Measurements from ENCODE around the gene LARP4B. TPM values are rescaled to one million over a fixed set of nuclear protein-coding genes. Genes with fewer than 3 reads are reported as not detected.

Gene LARP4B
- total and polyA plus RNA-seq, 7 donors: 16.6 to 88.3 (median 66.6) TPM

DNA sequence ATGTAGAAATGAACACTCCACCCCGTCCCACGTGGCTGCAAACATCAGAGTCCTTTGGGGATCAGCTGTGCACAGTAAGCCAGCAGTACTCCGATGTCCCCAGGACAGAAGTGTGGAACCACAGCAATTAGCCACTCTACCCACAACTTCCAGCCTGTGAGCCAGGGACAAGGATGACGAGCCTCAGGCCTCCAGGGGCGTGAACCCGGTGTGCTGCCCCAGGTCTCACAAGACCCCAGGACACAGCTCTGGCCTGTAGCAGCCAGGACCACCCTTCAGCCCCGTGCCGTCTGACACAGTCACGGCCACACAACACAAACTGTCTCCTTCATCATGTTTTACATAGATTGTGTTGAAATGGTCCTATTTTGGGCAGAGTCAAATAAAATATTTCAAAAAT, 129.0 kb downstream of the LARP4B start:
- H3K36me3 ChIP-seq (ENCODE audit: insufficient read depth in 1 of 2, low read depth in 1 of 2): peaks cover 0 to 12% of the 10 kb centered on the region in 2 donors
- no peaks in the 10 kb centered on the region for H3K4me1 ChIP-seq
- no peak for ATAC-seq
- no peaks in the 10 kb centered on the region for H3K27me3 ChIP-seq (ENCODE audit: insufficient read depth in 3 of 3, low read length in 2 of 3)
- no peak overlapping the region for H3K27ac ChIP-seq
- no peak overlapping the region for H3K4me3 ChIP-seq
- WGBS, 3 donors: 69 to 75% (median 73%) methylated on average over 9 of the region's 9 CpGs
- no peaks in the 10 kb centered on the region for H3K9me3 ChIP-seq
- TF ChIP-seq, protein P1, sequence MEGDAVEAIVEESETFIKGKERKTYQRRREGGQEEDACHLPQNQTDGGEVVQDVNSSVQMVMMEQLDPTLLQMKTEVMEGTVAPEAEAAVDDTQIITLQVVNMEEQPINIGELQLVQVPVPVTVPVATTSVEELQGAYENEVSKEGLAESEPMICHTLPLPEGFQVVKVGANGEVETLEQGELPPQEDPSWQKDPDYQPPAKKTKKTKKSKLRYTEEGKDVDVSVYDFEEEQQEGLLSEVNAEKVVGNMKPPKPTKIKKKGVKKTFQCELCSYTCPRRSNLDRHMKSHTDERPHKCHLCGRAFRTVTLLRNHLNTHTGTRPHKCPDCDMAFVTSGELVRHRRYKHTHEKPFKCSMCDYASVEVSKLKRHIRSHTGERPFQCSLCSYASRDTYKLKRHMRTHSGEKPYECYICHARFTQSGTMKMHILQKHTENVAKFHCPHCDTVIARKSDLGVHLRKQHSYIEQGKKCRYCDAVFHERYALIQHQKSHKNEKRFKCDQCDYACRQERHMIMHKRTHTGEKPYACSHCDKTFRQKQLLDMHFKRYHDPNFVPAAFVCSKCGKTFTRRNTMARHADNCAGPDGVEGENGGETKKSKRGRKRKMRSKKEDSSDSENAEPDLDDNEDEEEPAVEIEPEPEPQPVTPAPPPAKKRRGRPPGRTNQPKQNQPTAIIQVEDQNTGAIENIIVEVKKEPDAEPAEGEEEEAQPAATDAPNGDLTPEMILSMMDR (IDR thresholded peaks at IDR 0.05): no peak
- no peak for DNase-seq
- intact Hi-C loops (cut with DNase I): no loop called here

DNA sequence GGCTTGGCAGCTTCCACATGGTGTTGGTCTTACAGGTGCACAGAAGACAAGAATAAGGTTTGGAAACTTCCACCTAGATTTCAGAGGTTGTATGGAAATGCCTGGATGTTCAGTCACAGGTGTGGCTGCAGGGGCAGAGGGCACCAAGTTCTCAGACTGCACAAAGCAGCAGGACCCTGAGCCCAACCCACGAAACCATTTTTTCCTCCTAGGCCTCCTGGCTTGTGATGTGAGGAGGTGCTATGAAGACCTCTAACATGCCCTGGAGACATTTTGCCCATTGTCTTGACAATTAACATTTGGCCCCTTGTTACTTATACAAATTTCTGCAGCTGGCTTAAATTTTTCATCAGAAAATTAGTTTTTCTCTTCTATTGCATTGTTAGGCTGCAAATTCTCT, 134.3 kb downstream of the LARP4B start:
- intact Hi-C loops (cut with DNase I): no loop called here
- no peak overlapping the region for H3K4me3 ChIP-seq
- H3K27ac ChIP-seq: no peak overlapping the region
- DNase-seq: no peak
- H3K9me3 ChIP-seq: no peaks in the 10 kb centered on the region
- WGBS, 3 donors: 95 to 100% (median 100%) methylated on average over 1 of the region's 1 CpG
- TF ChIP-seq, protein P1 (IDR thresholded peaks at IDR 0.05): no peak
- ATAC-seq: no peak
- no peaks in the 10 kb centered on the region for H3K27me3 ChIP-seq (ENCODE audit: insufficient read depth in 3 of 3, low read length in 2 of 3)
- H3K36me3 ChIP-seq (ENCODE audit: insufficient read depth in 1 of 2, low read depth in 1 of 2): no peaks in the 10 kb centered on the region
- no peaks in the 10 kb centered on the region for H3K4me1 ChIP-seq

DNA sequence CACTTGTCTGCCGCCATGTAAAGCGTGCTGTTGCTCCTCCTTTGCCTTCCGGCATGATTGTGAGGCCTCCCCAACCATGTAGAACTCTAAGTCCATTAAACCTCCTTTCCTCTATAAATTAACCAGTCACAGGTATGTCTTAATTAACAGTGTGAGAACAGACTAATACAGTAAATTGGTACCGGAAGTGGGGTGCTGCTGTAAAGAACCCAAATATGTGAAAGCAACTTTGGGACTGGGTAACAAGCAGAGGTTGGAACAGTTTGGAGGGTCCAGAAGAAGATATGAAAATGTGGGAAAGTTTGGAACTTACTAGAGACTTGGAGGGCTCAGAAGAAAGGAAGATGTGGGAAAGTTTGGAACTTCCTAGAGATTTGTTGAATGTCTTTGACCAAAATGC, 135.3 kb downstream of the LARP4B start:
- H3K4me1 ChIP-seq: no peaks in the 10 kb centered on the region
- H3K27ac ChIP-seq: no peak overlapping the region
- no peaks in the 10 kb centered on the region for H3K9me3 ChIP-seq
- H3K27me3 ChIP-seq (ENCODE audit: insufficient read depth in 3 of 3, low read length in 2 of 3): no peaks in the 10 kb centered on the region
- H3K4me3 ChIP-seq: no peak overlapping the region
- 70 to 75% (median 73%) methylated on average over 4 of the region's 4 CpGs for WGBS, 3 donors
- no peaks in the 10 kb centered on the region for H3K36me3 ChIP-seq (ENCODE audit: insufficient read depth in 1 of 2, low read depth in 1 of 2)
- DNase-seq (no peak), ATAC-seq (no peak)
- intact Hi-C loops (cut with DNase I): no loop called here
- TF ChIP-seq, protein P1 (IDR thresholded peaks at IDR 0.05): no peak

DNA sequence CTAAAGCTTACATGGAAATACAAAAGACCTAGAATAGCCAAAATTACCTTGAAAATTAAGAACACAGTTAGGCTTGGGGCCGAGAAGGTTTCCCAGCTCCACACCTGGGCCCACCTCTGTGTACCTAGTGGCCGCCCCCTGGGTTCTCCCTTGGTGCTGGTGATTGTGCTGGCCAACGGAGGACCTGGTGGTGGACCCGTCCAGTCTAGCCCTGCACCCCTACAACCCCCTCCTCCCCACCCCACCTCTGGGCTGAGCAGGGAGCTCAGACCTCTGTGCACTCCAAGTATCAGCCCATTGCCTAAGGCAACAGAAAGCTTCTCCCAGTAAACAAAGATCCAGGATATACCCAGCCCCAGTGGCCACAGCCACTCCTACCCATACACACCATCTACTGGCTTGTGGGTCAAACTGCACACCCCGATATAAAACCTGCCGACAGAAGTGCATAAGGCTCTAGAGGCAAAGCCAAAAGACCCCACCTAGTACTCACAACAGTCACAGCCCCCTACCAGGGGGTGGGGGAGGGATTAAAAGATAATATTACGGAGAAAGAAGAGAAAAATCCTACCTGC, 137.0 kb downstream of the LARP4B start:
- intact Hi-C loops (cut with DNase I): no loop called here
- TF ChIP-seq, protein P1 (IDR thresholded peaks at IDR 0.05): peak; percentile 26

DNA sequence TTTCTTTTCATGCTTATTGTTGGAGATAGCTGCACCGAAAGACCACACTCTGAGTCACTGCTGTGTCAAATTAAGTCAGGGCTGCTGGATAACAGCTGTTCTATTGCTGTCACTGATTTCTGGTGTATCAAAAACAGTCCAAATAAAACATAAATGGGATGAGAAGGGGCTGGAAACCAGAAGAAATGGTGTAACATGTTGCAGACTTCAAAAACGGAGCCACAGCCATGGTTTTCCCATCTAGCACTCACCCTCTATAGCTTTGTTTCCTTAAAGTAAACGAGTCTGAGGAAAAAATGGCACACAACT, 138.8 kb downstream of the LARP4B start:
- WGBS, 3 donors: 54 to 71% (median 59%) methylated on average over 3 of the region's 3 CpGs
- TF ChIP-seq, protein P1 (IDR thresholded peaks at IDR 0.05): no peak

More for the DNA sequence above, 137.0 kb downstream of the LARP4B start:
- Histone ChIP-seq H3K4me3 (no peak overlapping the region), H3K4me1 (peaks cover 5% of the 10 kb centered on the region), H3K36me3 (ENCODE audit: insufficient read depth in 1 of 2, low read depth in 1 of 2) (no peaks in the 10 kb centered on the region), H3K27me3 (ENCODE audit: insufficient read depth in 3 of 3, low read length in 2 of 3) (no peaks in the 10 kb centered on the region), H3K9me3 (no peaks in the 10 kb centered on the region), H3K27ac (no peak overlapping the region)
- peak in 1 of 2 donors; percentile 31 for DNase-seq
- peak in 2 of 4 donors; percentile 28 to 71 for ATAC-seq
- WGBS, 3 donors: 92 to 96% (median 93%) methylated on average over 7 of the region's 7 CpGs

More for the DNA sequence above, 138.8 kb downstream of the LARP4B start:
- intact Hi-C loops (cut with DNase I): no loop called here
- Histone ChIP-seq H3K9me3 (no peaks in the 10 kb centered on the region), H3K4me3 (no peak overlapping the region), H3K27me3 (ENCODE audit: insufficient read depth in 3 of 3, low read length in 2 of 3) (no peaks in the 10 kb centered on the region), H3K27ac (no peak overlapping the region), H3K4me1 (peaks cover 13% of the 10 kb centered on the region), H3K36me3 (ENCODE audit: insufficient read depth in 1 of 2, low read depth in 1 of 2) (no peaks in the 10 kb centered on the region)
- ATAC-seq (no peak), DNase-seq (no peak)
